H9 (cell line): Measurements from ENCODE around the gene ARHGAP26. TPM values are rescaled to one million over a fixed set of nuclear protein-coding genes. Genes with fewer than 3 reads are reported as not detected.

ENCODE experiments used
- DNase-seq: peaks from one replicate; pipeline ENCODE4 v3.0.0-alpha.2; 2017
- H2AFZ ChIP-seq: one replicate; pipeline ENCODE4 v1.6.1; 2013; ENCODE audit warnings: mild to moderate bottlenecking, low read length, control low read depth, moderate library complexity
- H2AK5ac ChIP-seq: 2 replicates; pipeline ENCODE4 v1.6.1; 2013; ENCODE audit warnings: low read length, control low read depth, mixed read lengths; ENCODE audit not compliant: insufficient read length
- H2BK120ac ChIP-seq: one replicate; pipeline ENCODE4 v1.6.1; 2013; ENCODE audit warnings: low read depth, mild to moderate bottlenecking, low read length, control low read depth, inconsistent platforms; ENCODE audit not compliant: poor library complexity, severe bottlenecking
- H2BK12ac ChIP-seq: 2 replicates; pipeline ENCODE4 v1.6.1; 2013; ENCODE audit warnings: low read length, control low read depth, mixed read lengths, low read depth; ENCODE audit not compliant: insufficient read length
- H2BK15ac ChIP-seq: 2 replicates; pipeline ENCODE4 v1.6.1; 2013; ENCODE audit warnings: low read depth, low read length, control low read depth
- H2BK20ac ChIP-seq: one replicate; pipeline ENCODE4 v1.6.1; 2013; ENCODE audit warnings: low read depth, mild to moderate bottlenecking, low read length, control low read depth, inconsistent platforms; ENCODE audit not compliant: poor library complexity, severe bottlenecking
- H2BK5ac ChIP-seq: 2 replicates; pipeline ENCODE4 v1.6.1; 2013; ENCODE audit warnings: low read length, control low read depth, mixed read lengths; ENCODE audit not compliant: insufficient read length
- H3K14ac ChIP-seq: 2 replicates; pipeline ENCODE4 v1.6.1; 2013; ENCODE audit warnings: low read length, control low read depth; ENCODE audit not compliant: insufficient read depth
- H3K18ac ChIP-seq: 2 replicates; pipeline ENCODE4 v1.6.1; 2013; ENCODE audit warnings: low read depth, mild to moderate bottlenecking, mixed read lengths, low read length, control low read depth; ENCODE audit not compliant: insufficient read length
- H3K23ac ChIP-seq: 2 replicates; pipeline ENCODE4 v1.6.1; 2013; ENCODE audit warnings: low read length, control low read depth, mixed read lengths, low read depth; ENCODE audit not compliant: insufficient read length
- H3K23me2 ChIP-seq: 2 replicates; pipeline ENCODE4 v1.6.1; 2013; ENCODE audit warnings: low read depth, mild to moderate bottlenecking, mixed read lengths, low read length, control low read depth; ENCODE audit not compliant: insufficient read length, poor library complexity, severe bottlenecking
- H3K27ac ChIP-seq: 2 replicates; pipeline ENCODE4 v1.5.1; 2013; ENCODE audit warnings: low read length, control low read depth, mixed read lengths, low read depth; ENCODE audit not compliant: insufficient read length
- H3K27me3 ChIP-seq: 2 replicates; pipeline ENCODE4 v1.6.1; 2013; ENCODE audit warnings: low read length, control low read depth, inconsistent platforms; ENCODE audit not compliant: insufficient read depth
- H3K4ac ChIP-seq: 2 replicates; pipeline ENCODE4 v1.6.1; 2013; ENCODE audit warnings: low read depth, mild to moderate bottlenecking, control low read depth, inconsistent platforms, low read length, moderate library complexity
- H3K4me1 ChIP-seq: 2 replicates; pipeline ENCODE4 v1.6.1; 2013; ENCODE audit warnings: low read length, control low read depth, inconsistent platforms; ENCODE audit not compliant: insufficient read depth
- H3K4me2 ChIP-seq: 2 replicates; pipeline ENCODE4 v1.6.1; 2013; ENCODE audit warnings: low read length, control low read depth, mixed read lengths; ENCODE audit not compliant: insufficient read length, insufficient read depth
- H3K56ac ChIP-seq: 2 replicates; pipeline ENCODE4 v1.6.1; 2013; ENCODE audit warnings: low read depth, mild to moderate bottlenecking, mixed read lengths, low read length, control low read depth; ENCODE audit not compliant: insufficient read length
- H3K79me1 ChIP-seq: 2 replicates; pipeline ENCODE4 v1.6.1; 2013; ENCODE audit warnings: low read depth, mild to moderate bottlenecking, moderate library complexity, low read length, control low read depth, inconsistent platforms; ENCODE audit not compliant: insufficient read depth, poor library complexity, severe bottlenecking
- H3K79me2 ChIP-seq: 2 replicates; pipeline ENCODE4 v1.6.1; 2013; ENCODE audit warnings: low read length, control low read depth, inconsistent platforms; ENCODE audit not compliant: insufficient read depth
- H3K9ac ChIP-seq: 2 replicates; pipeline ENCODE4 v1.6.1; 2013; ENCODE audit warnings: low read length, control low read depth, mixed read lengths; ENCODE audit not compliant: insufficient read length; ENCODE audit errors: extremely low read depth
- H3K9me3 ChIP-seq: one replicate; pipeline ENCODE4 v1.6.1; 2013; ENCODE audit warnings: low read depth, low read length, inconsistent platforms; ENCODE audit not compliant: control insufficient read depth
- H3T11ph ChIP-seq: one replicate; pipeline ENCODE4 v1.6.1; 2013; ENCODE audit warnings: mild to moderate bottlenecking, low read length, control low read depth, inconsistent platforms
- H4K20me1 ChIP-seq: one replicate; pipeline ENCODE4 v1.6.1; 2013; ENCODE audit not compliant: control insufficient read depth, insufficient read length, insufficient read depth
- H4K5ac ChIP-seq: 2 replicates; pipeline ENCODE4 v1.6.1; 2013; ENCODE audit warnings: low read depth, mild to moderate bottlenecking, mixed read lengths, low read length, control low read depth; ENCODE audit not compliant: insufficient read length
- H4K8ac ChIP-seq: replicated peaks from 2 replicates; pipeline ENCODE4 v1.6.1; 2013; ENCODE audit warnings: low read length, control low read depth, mixed read lengths, low read depth; ENCODE audit not compliant: insufficient read length
- H4K91ac ChIP-seq: 2 replicates; pipeline ENCODE4 v1.6.1; 2013; ENCODE audit warnings: low read depth, mild to moderate bottlenecking, moderate library complexity, mixed read lengths, low read length, control low read depth; ENCODE audit not compliant: insufficient read length
- H3K27ac Mint-ChIP-seq, 3 experiments: 2 replicates in 2 of 3; 3 replicates in 1 of 3; pipeline ENCODE4 v1.8.0; 2020 to 2021; ENCODE audit warnings: mixed read lengths in 3 of 3, mild to moderate bottlenecking in 1 of 3, moderate library complexity in 1 of 3
- H3K27me3 Mint-ChIP-seq: 2 replicates; pipeline ENCODE4 v1.8.0; 2021; ENCODE audit warnings: low read depth, mild to moderate bottlenecking, moderate library complexity, mixed read lengths
- H3K36me3 Mint-ChIP-seq, 3 experiments: 2 replicates in 2 of 3; 3 replicates in 1 of 3; pipeline ENCODE4 v1.8.0; 2020 to 2021; ENCODE audit warnings: low read depth in 3 of 3, mixed read lengths in 3 of 3; ENCODE audit not compliant: insufficient read depth in 1 of 3
- H3K4me1 Mint-ChIP-seq, 2 experiments: 2 replicates each; pipeline ENCODE4 v1.8.0; 2020; ENCODE audit warnings: mixed read lengths in 2 of 2
- H3K4me3 Mint-ChIP-seq, 2 experiments: 2 replicates in 1 of 2; 3 replicates in 1 of 2; pipeline ENCODE4 v1.8.0; 2020 to 2021; ENCODE audit warnings: mild to moderate bottlenecking in 2 of 2, mixed read lengths in 2 of 2, moderate library complexity in 1 of 2
- H3K9me3 Mint-ChIP-seq, 2 experiments: 2 replicates in 1 of 2; 3 replicates in 1 of 2; pipeline ENCODE4 v1.8.0; 2020; ENCODE audit warnings: mild to moderate bottlenecking in 2 of 2, mixed read lengths in 2 of 2, moderate library complexity in 1 of 2
- CTCF ChIP-seq: fragments of 200-600 bp; sonication (generic); conservative IDR thresholded peaks from 3 replicates; pipeline ENCODE4 v1.8.0; 2021; ENCODE audit warnings: antibody characterized with exemption, mild to moderate bottlenecking
- WGBS: extraction: QIAGEN DNeasy Blood & Tissue Kit; methylation state at CpG from one replicate; pipeline ENCODE4 v1.1.7; 2013; ENCODE audit warnings: missing lambda C conversion rate, low lambda C conversion rate, mixed read lengths; ENCODE audit not compliant: insufficient read length; ENCODE audit errors: extremely low coverage; 5-methylcytosine and 5-hydroxymethylcytosine counted together
- total RNA-seq: library from RNA; stranded (reverse); gene quantifications from 2 replicates; pipeline ENCODE4 v1.2.1, GENCODE V29; 2021

ARHGAP26 gene
- total RNA-seq, 1 experiment from 2014 or later, result 13.8 TPM

GRCh38 chr5:142806841-142807267, 36.7 kb downstream of the ARHGAP26 start:
- peak overlapping the region in 1 of 3 experiments; percentile 34; a peak in 1 of 7 replicates for H3K27ac Mint-ChIP-seq
- H3K4me1 Mint-ChIP-seq, result peaks cover 20 to 24% of the 10 kb centered on the region in 2 experiments
- TF ChIP-seq CTCF, result no peak
- Histone ChIP-seq H2AFZ (no peak overlapping the region), H2BK120ac (no peak overlapping the region), H4K8ac (no peak overlapping the region), H4K20me1 (no peaks in the 10 kb centered on the region), H4K5ac (no peak overlapping the region), H3K23ac (no peak overlapping the region), H3K27me3 (no peaks in the 10 kb centered on the region), H3K23me2 (no peaks in the 10 kb centered on the region), H3K14ac (no peak overlapping the region), H3K79me2 (no peaks in the 10 kb centered on the region), H3K27ac (no peak overlapping the region), H4K91ac (no peak overlapping the region), H3T11ph (no peak overlapping the region), H2BK12ac (no peak overlapping the region), H3K56ac (no peak overlapping the region), H3K4me2 (no peak overlapping the region), H2BK20ac (no peak overlapping the region), H3K9me3 (no peaks in the 10 kb centered on the region), H3K18ac (no peak overlapping the region), H3K4ac (no peak overlapping the region), H3K4me1 (0 out of 2 replicates have a peak, but pooled peaks cover 2% of the 10 kb centered on the region), H2AK5ac (no peak overlapping the region), H2BK15ac (no peak overlapping the region), H3K79me1 (no peaks in the 10 kb centered on the region), H2BK5ac (no peak overlapping the region), H3K9ac (no peak overlapping the region)
- WGBS, result no CpG with 5 or more reads among the region's 2 CpGs
- no peak for DNase-seq
- H3K4me3 Mint-ChIP-seq, result no peak overlapping the region
- 0 out of 7 replicates have a peak, but pooled peaks cover 0 to 1% (median 0%) of the 10 kb centered on the region in 3 experiments for H3K36me3 Mint-ChIP-seq
- no peaks in the 10 kb centered on the region for H3K9me3 Mint-ChIP-seq
- no peaks in the 10 kb centered on the region for H3K27me3 Mint-ChIP-seq
